Prostate gland (tissue), 2 donors: ENCODE results near the gene ATG4B.

ENCODE experiments used
- CTCF ChIP-seq, 4 experiments: fragments of 200-600 bp in 2 of 4; fragments of 450-650 bp in 2 of 4; sonication (generic) in 2 of 4; IDR thresholded peaks; 1 replicate in 3 of 4; 2 replicates in 1 of 4; pipeline ENCODE4 v1.5.1; 2016 to 2019; ENCODE audit warnings: antibody characterized with exemption in 4 of 4, mild to moderate bottlenecking in 2 of 4, moderate library complexity in 2 of 4
- POLR2AphosphoS5 ChIP-seq: sonication (generic); formaldehyde crosslinking; IDR thresholded peaks from one replicate; pipeline ENCODE4 v1.6.1; 2017; ENCODE audit warnings: antibody characterized with exemption

GRCh38 chr2:241592126-241592845 lies 45.2 kb upstream of the ATG4B start:
- TF ChIP-seq CTCF (IDR thresholded peaks at IDR 0.05) (no peak), POLR2AphosphoS5 (no peak)
